HEK293 (cell line): ENCODE measurements around the gene HAO2.

ENCODE experiments used
- CTCF ChIP-seq: fragments of 450-650 bp; formaldehyde crosslinking; IDR thresholded peaks from 2 replicates; pipeline ENCODE4 v1.5.1; 2016; ENCODE audit warnings: missing biosample characterization, missing genetic modification characterization
- PATZ1 ChIP-seq: fragments of 450-650 bp; formaldehyde crosslinking; IDR thresholded peaks from 2 replicates; pipeline ENCODE4 v1.5.1; 2016; ENCODE audit warnings: missing biosample characterization, missing genetic modification characterization
- TCF7L2 ChIP-seq: IDR thresholded peaks from 2 replicates; pipeline ENCODE4 v1.6.1; 2011; ENCODE audit warnings: low read depth, mild to moderate bottlenecking, inconsistent platforms, low read length, moderate library complexity, borderline replicate concordance
- ZFP41 ChIP-seq: fragments of 450-650 bp; formaldehyde crosslinking; IDR thresholded peaks from 2 replicates; pipeline ENCODE4 v1.5.1; 2016; ENCODE audit warnings: missing biosample characterization, missing genetic modification characterization, borderline replicate concordance
- ZNF10 ChIP-seq: fragments of 450-650 bp; formaldehyde crosslinking; IDR thresholded peaks from 2 replicates; pipeline ENCODE4 v1.5.1; 2017; ENCODE audit warnings: missing biosample characterization, missing genetic modification characterization
- ZNF174 ChIP-seq: fragments of 450-650 bp; formaldehyde crosslinking; IDR thresholded peaks from 2 replicates; pipeline ENCODE4 v1.5.0; 2017; ENCODE audit warnings: missing biosample characterization, mild to moderate bottlenecking, missing genetic modification characterization
- ZNF426 ChIP-seq: fragments of 450-650 bp; formaldehyde crosslinking; IDR thresholded peaks from 2 replicates; pipeline ENCODE4 v1.5.1; 2017; ENCODE audit warnings: missing biosample characterization, missing genetic modification characterization, mild to moderate bottlenecking, inconsistent platforms, moderate library complexity
- ZNF521 ChIP-seq: fragments of 450-650 bp; formaldehyde crosslinking; IDR thresholded peaks from 2 replicates; pipeline ENCODE4 v1.5.1; 2017; ENCODE audit warnings: missing biosample characterization, mild to moderate bottlenecking, missing genetic modification characterization
- ZNF561 ChIP-seq: fragments of 450-650 bp; IDR thresholded peaks from 2 replicates; pipeline ENCODE4 v1.5.1; 2018; ENCODE audit warnings: missing biosample characterization, missing genetic modification characterization, borderline replicate concordance

- no peak for TF ChIP-seq ZFP41 (tag by site-specific recombination)
- TF ChIP-seq CTCF (tag by site-specific recombination) = no peak
- TF ChIP-seq PATZ1 (tag by site-specific recombination) = no peak
- TF ChIP-seq ZNF10 (tag by site-specific recombination) = no peak
- TF ChIP-seq TCF7L2 = no peak
- no peak for TF ChIP-seq ZNF426 (tag by site-specific recombination)
- no peak for TF ChIP-seq ZNF561
- TF ChIP-seq ZNF174 (tag by site-specific recombination) = no peak
- TF ChIP-seq ZNF521 (tag by site-specific recombination) = no peak
Measured at GRCh38 chr1:119380304-119380703, 11.7 kb downstream of the HAO2 start.
